ENCODE measurements around the gene PLXDC2.
"Not testable (repeated sequence)": the region's sequence is repeated elsewhere in the genome, so short reads cannot be mapped to it uniquely, and the experiment has no call there.

Gene PLXDC2

DNA sequence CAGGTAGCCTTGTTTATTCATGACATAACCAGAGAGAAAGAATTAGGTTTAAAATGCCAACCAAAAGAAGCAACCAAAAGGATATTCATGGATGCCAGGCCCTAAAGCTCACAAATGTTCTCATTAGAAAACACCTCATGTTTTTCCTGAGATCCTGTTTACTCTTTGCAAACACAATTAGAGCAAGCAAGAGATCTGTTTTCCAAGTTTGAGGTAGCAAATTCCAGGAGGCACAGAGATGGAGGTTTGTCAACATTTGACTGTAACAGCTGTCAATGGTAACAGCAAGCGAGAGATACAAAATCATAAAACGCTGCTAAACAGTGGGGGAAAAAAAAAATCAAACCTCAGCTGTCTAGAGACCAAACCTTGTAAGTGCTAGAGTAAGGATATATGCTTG, 182.2 kb downstream of the PLXDC2 start:
- Histone ChIP-seq H3K27me3 (ENCODE audit: control insufficient read depth in 1 of 2, insufficient read depth in 2 of 2, low read length in 2 of 2) (no peaks in the 10 kb centered on the region), H3K9me3 (ENCODE audit: low read length) (no peaks in the 10 kb centered on the region), H3K36me3 (ENCODE audit: insufficient read depth, low read length) (peaks cover 3% of the 10 kb centered on the region), H3K4me3 (ENCODE audit: low read depth in 1 of 2, low read length in 2 of 2) (no peak overlapping the region), H3K4me1 (ENCODE audit: insufficient read depth, low read length) (peaks cover 12% of the 10 kb centered on the region), H3K27ac (ENCODE audit: low read depth, low read length) (no peak overlapping the region), H3K9ac (ENCODE audit: low read length) (no peak overlapping the region)

DNA sequence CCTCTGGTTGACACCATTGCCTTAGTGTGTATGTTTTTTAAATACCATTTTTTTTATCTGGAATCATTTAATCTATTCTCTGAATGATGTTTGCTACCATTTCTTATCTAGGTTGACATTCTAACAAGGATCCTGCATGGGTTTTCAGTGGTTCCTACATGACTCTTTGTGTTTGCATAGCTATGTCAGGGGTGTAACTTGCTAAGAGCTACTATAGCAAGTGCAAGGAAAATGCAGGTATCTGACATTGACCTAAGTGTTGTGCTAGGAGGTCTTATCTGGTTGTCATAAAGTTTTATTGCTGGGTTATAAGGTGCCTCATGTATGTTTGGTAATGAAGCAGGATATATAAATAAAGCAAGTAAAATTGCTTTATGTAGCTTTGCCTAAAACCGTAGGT, 183.2 kb downstream of the PLXDC2 start:
- Histone ChIP-seq H3K4me1 (ENCODE audit: insufficient read depth, low read length) (peaks cover 18% of the 10 kb centered on the region), H3K9me3 (ENCODE audit: low read length) (no peaks in the 10 kb centered on the region), H3K4me3 (ENCODE audit: low read depth in 1 of 2, low read length in 2 of 2) (no peak overlapping the region), H3K9ac (ENCODE audit: low read length) (no peak overlapping the region), H3K27ac (ENCODE audit: low read depth, low read length) (no peak overlapping the region), H3K27me3 (ENCODE audit: control insufficient read depth in 1 of 2, insufficient read depth in 2 of 2, low read length in 2 of 2) (no peaks in the 10 kb centered on the region), H3K36me3 (ENCODE audit: insufficient read depth, low read length) (peaks cover 3% of the 10 kb centered on the region)

DNA sequence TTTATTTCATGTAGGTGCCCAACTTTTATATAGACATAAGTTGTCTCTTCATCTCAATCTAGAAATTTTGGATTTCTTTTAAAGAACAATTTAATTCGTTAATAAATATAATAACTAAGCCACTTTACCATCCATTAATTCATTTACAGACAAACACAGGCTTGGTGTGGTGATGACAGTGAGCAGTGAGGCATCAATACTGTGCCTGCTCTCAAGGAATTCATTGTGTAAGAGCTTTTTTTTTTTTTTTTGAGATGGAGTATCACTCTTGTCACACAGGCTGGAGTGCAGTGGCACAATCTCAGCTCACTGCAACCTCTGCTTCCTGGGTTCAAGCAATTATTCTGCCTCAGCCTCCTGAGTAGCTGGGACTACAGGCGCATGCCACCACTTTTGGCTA, 185.8 kb downstream of the PLXDC2 start:
- not testable (repeated sequence) for H3K36me3 ChIP-seq (ENCODE audit: insufficient read depth, low read length); H3K4me3 ChIP-seq (ENCODE audit: low read depth in 1 of 2, low read length in 2 of 2); H3K27me3 ChIP-seq (ENCODE audit: control insufficient read depth in 1 of 2, insufficient read depth in 2 of 2, low read length in 2 of 2); H3K27ac ChIP-seq (ENCODE audit: low read depth, low read length); H3K9me3 ChIP-seq (ENCODE audit: low read length); H3K9ac ChIP-seq (ENCODE audit: low read length)
- peaks cover 26% of the 10 kb centered on the region for H3K4me1 ChIP-seq (ENCODE audit: insufficient read depth, low read length)

DNA sequence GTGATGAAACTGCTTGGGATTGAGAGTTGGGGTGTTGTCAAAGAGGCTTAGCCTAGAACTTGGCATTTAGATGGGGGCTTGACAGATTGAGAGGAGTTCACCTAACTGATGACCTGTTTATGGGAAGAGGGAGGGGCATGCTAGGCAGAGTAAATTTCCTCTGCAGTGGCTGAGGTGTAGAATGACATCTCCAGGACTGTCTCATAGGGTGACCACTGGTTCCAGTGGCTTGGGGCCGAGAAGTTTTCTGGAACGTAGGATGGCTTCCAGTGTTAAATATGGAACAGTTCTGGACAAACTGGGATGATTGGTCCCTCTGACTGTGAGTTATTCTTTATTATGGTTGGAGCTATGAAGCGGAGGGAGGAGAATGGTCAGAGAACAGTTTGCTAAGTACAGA, 186.4 kb downstream of the PLXDC2 start:
- Histone ChIP-seq H3K36me3 (ENCODE audit: insufficient read depth, low read length) (peaks cover 3% of the 10 kb centered on the region), H3K9ac (ENCODE audit: low read length) (no peak overlapping the region), H3K4me1 (ENCODE audit: insufficient read depth, low read length) (peaks cover 30% of the 10 kb centered on the region), H3K4me3 (ENCODE audit: low read depth in 1 of 2, low read length in 2 of 2) (no peak overlapping the region), H3K27ac (ENCODE audit: low read depth, low read length) (no peak overlapping the region), H3K9me3 (ENCODE audit: low read length) (no peaks in the 10 kb centered on the region), H3K27me3 (ENCODE audit: control insufficient read depth in 1 of 2, insufficient read depth in 2 of 2, low read length in 2 of 2) (no peaks in the 10 kb centered on the region)

DNA sequence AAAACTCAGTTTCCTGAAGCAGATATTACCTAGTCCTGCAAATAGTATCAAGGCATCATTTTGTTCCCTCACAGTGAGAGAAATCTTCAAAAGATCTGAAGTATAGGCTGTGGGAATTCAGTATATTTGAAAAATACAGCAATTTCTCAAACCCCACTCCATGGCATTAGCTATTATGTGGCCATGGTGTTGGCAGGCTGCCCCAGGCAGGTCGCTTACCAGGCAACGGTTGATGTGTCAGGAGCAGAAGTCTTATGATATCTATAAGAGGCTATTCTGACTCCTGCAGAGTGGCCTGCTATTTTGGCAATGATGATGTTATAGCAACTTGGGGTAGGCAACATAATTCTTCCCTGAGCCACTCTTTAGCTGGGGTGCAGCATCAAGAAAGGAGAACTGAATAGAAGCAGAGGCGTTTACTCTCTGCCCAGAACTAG, 187.9 kb downstream of the PLXDC2 start:
- Histone ChIP-seq H3K9ac (ENCODE audit: low read length) (no peak overlapping the region), H3K9me3 (ENCODE audit: low read length) (no peaks in the 10 kb centered on the region), H3K36me3 (ENCODE audit: insufficient read depth, low read length) (peaks cover 3% of the 10 kb centered on the region), H3K27ac (ENCODE audit: low read depth, low read length) (peak overlapping the region; percentile 46), H3K4me1 (ENCODE audit: insufficient read depth, low read length) (peaks cover 25% of the 10 kb centered on the region), H3K27me3 (ENCODE audit: control insufficient read depth in 1 of 2, insufficient read depth in 2 of 2, low read length in 2 of 2) (no peaks in the 10 kb centered on the region), H3K4me3 (ENCODE audit: low read depth in 1 of 2, low read length in 2 of 2) (peak overlapping the region in 1 of 2 donors; percentile 1)

DNA sequence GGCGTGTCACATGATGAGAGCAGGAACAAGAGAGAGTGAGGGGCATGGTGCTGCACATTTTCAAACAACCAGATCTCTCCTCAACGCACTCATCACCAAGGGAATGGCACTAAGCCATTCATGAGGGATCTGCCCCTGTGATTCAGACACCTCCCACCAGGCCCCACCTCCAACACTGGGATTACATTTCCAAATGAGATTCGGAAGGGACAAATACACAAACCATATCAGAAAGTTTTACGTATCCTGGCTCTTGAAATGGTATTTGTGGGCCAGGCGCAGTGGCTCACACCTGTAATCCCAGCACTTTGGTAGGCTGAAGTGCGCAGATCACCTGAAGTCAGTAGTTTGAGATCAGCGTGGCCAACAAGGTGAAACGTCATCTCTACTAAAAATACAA, 189.4 kb downstream of the PLXDC2 start:
- H3K27me3 ChIP-seq (ENCODE audit: control insufficient read depth in 1 of 2, insufficient read depth in 2 of 2, low read length in 2 of 2) = no peaks in the 10 kb centered on the region
- no peaks in the 10 kb centered on the region for H3K9me3 ChIP-seq (ENCODE audit: low read length)
- H3K4me1 ChIP-seq (ENCODE audit: insufficient read depth, low read length) = peaks cover 25% of the 10 kb centered on the region
- no peak overlapping the region for H3K4me3 ChIP-seq (ENCODE audit: low read depth in 1 of 2, low read length in 2 of 2)
- H3K27ac ChIP-seq (ENCODE audit: low read depth, low read length) = no peak overlapping the region
- no peak overlapping the region for H3K9ac ChIP-seq (ENCODE audit: low read length)
- peaks cover 3% of the 10 kb centered on the region for H3K36me3 ChIP-seq (ENCODE audit: insufficient read depth, low read length)

DNA sequence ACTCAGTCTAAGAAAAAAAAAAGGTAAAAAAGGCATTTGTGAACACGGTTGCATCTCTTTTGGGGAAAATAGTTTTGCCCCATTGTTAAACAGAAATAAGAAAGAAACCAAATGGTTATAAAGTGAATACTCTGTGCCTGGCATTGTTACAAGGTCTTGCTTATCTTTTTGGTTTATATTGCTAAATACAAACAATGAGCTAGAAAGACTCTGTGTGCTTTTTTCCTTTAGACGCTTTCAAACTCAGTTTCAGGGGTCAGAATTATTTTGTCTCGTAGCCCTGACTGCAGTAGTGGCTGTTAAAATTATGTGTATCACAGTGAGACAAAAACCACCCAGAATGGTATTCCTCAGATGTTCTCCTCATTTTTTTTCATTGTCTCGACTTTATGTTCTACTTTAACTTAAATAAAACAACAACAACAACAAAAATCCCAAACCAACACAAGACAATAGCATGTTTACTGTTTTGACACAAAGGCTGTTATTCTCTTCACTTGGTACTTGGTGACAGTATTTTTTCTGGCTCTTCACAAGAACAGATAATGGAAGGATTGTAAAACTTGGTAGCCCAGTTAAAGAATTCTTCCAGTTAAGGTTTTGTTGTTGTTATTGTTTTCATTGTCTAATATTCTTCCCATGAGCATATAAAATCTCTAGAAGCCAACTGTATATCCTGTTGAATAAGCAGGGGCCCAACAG, 190.1 kb downstream of the PLXDC2 start:
- Histone ChIP-seq H3K27ac (ENCODE audit: low read depth, low read length) (no peak overlapping the region), H3K9ac (ENCODE audit: low read length) (no peak overlapping the region)

DNA sequence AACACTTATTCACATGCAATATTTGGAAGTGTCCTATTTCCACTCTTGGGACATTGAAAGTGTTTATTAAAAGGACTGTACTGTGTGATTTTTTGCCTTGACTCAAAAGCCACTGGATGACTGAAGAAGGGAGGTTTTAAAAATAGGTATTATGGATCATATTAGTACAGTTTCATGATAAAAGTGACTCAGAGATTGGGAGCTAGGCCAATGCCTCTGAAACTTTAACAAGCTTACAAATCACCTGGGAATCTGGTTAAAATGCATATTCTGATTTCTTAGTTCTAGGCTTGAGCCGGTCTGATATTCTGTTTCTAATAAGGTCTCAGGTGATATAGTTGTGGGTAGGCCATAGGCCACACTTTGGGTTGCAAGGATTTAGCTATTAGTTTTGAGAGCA, 191.2 kb downstream of the PLXDC2 start:
- H3K4me3 ChIP-seq (ENCODE audit: low read depth in 1 of 2, low read length in 2 of 2) = no peak overlapping the region
- no peaks in the 10 kb centered on the region for H3K9me3 ChIP-seq (ENCODE audit: low read length)
- no peak overlapping the region for H3K9ac ChIP-seq (ENCODE audit: low read length)
- peaks cover 2% of the 10 kb centered on the region for H3K36me3 ChIP-seq (ENCODE audit: insufficient read depth, low read length)
- no peak overlapping the region for H3K27ac ChIP-seq (ENCODE audit: low read depth, low read length)
- peaks cover 25% of the 10 kb centered on the region for H3K4me1 ChIP-seq (ENCODE audit: insufficient read depth, low read length)
- no peaks in the 10 kb centered on the region for H3K27me3 ChIP-seq (ENCODE audit: control insufficient read depth in 1 of 2, insufficient read depth in 2 of 2, low read length in 2 of 2)

More for the DNA sequence above, 190.1 kb downstream of the PLXDC2 start:
- no peaks in the 10 kb centered on the region for H3K27me3 ChIP-seq (ENCODE audit: control insufficient read depth in 1 of 2, insufficient read depth in 2 of 2, low read length in 2 of 2)
- peaks cover 3% of the 10 kb centered on the region for H3K36me3 ChIP-seq (ENCODE audit: insufficient read depth, low read length)
- H3K9me3 ChIP-seq (ENCODE audit: low read length) = no peaks in the 10 kb centered on the region
- H3K4me1 ChIP-seq (ENCODE audit: insufficient read depth, low read length) = peaks cover 25% of the 10 kb centered on the region
- H3K4me3 ChIP-seq (ENCODE audit: low read depth in 1 of 2, low read length in 2 of 2) = no peak overlapping the region

DNA sequence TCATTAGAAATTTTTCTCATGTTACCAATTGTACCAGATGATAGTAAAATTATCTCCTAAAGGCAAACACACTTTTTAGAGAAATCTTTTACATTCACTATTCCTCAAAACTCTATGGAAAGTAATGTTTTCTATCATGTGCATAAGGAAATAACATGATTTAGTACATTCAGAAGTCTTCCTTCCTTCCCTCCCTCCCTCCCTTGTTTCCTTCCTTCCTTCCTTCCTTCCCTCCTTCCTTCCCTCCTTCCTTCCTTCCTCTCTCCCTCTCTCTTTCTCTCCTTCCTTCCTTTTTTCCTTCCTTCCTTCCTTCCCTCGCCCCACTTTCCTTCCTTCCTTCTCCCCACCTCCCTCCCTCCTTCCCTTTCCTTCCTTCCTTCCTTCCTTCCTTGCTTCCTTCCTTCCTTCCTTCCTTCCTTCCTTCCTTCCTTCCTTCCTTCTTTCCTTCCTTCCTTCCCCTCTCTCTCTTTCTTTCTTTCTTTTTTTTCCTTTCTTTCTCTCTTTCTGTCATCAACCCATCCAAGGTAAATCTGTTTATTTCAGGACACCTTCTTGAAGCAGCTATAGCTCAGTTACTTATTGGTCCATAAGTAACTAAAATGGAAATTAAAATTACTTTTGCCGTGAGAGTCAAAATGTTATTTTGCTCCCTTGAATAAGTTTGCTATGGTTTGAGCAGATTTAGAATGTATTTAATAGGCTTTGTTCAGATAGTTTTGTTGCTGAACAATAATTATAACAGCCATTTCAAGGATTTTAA, 197.9 kb downstream of the PLXDC2 start:
- H3K9me3 ChIP-seq (ENCODE audit: low read length) = no peaks in the 10 kb centered on the region
- H3K36me3 ChIP-seq (ENCODE audit: insufficient read depth, low read length) = no peaks in the 10 kb centered on the region
- no peak overlapping the region for H3K9ac ChIP-seq (ENCODE audit: low read length)
- no peak overlapping the region for H3K27ac ChIP-seq (ENCODE audit: low read depth, low read length)
- H3K27me3 ChIP-seq (ENCODE audit: control insufficient read depth in 1 of 2, insufficient read depth in 2 of 2, low read length in 2 of 2) = no peaks in the 10 kb centered on the region
- no peak overlapping the region for H3K4me3 ChIP-seq (ENCODE audit: low read depth in 1 of 2, low read length in 2 of 2)
- H3K4me1 ChIP-seq (ENCODE audit: insufficient read depth, low read length) = peaks cover 8% of the 10 kb centered on the region

DNA sequence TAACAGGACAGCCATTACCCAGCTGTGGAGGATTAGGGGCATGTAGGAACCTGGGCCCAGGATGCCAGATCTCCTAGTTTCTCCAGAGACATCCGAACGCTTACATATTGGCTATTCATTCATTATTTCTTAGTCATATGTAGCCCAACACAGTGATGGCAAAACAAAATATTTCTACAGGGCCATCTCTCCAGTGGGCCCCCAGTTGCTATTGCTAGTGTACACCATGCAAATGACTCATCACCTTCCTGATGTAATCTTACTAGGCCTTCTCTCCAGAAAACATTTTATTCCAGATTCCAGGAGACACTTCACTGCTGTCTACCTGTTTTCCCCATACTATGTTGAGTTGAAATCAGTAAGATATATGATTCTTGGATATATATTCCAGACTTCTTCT, 201.7 kb downstream of the PLXDC2 start:
- Histone ChIP-seq H3K27me3 (ENCODE audit: control insufficient read depth in 1 of 2, insufficient read depth in 2 of 2, low read length in 2 of 2) (no peaks in the 10 kb centered on the region), H3K36me3 (ENCODE audit: insufficient read depth, low read length) (no peaks in the 10 kb centered on the region), H3K9ac (ENCODE audit: low read length) (no peak overlapping the region), H3K4me1 (ENCODE audit: insufficient read depth, low read length) (peaks cover 8% of the 10 kb centered on the region), H3K4me3 (ENCODE audit: low read depth in 1 of 2, low read length in 2 of 2) (no peak overlapping the region), H3K9me3 (ENCODE audit: low read length) (no peaks in the 10 kb centered on the region), H3K27ac (ENCODE audit: low read depth, low read length) (no peak overlapping the region)

DNA sequence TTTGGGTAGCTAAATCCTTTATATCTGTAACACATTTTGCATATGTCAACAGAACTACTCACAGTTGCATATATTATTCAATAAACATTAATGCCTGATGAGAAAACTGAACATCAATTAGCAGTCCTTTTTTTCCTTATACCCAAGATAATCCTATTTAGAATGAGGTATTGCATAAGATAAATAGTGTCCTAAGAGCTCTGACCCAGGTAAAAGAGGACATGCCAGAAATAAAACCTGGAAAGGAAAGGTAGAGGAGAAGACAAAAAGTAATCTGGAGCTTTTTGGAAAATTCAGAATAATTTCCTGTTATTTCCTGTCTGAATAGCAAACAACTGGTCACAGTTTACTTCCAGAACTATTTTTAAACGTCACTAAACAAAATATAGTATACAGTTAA, 204.4 kb downstream of the PLXDC2 start:
- Histone ChIP-seq H3K27ac (ENCODE audit: low read depth, low read length) (no peak overlapping the region), H3K9me3 (ENCODE audit: low read length) (no peaks in the 10 kb centered on the region), H3K27me3 (ENCODE audit: control insufficient read depth in 1 of 2, insufficient read depth in 2 of 2, low read length in 2 of 2) (no peaks in the 10 kb centered on the region), H3K4me3 (ENCODE audit: low read depth in 1 of 2, low read length in 2 of 2) (no peak overlapping the region), H3K9ac (ENCODE audit: low read length) (no peak overlapping the region), H3K4me1 (ENCODE audit: insufficient read depth, low read length) (peaks cover 4% of the 10 kb centered on the region), H3K36me3 (ENCODE audit: insufficient read depth, low read length) (no peaks in the 10 kb centered on the region)

DNA sequence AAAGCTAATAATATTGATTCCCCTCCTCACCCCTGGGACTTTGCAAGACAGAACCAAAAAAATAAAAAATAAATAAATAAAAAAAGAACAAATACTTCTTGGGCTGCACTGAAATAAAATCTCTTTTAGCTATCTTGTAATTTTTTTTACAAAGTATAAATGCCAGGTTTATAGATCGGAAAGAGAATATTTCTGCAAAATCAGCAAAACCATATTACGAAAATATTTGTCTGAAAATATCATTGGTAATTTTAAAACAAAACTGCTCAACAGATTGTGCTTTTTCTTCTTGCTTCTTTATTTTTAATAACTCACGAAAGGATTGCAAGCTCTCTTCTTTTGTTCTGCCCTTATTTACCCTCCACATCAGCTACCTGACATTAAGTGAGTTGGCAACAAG, 213.3 kb downstream of the PLXDC2 start:
- no peaks in the 10 kb centered on the region for H3K27me3 ChIP-seq (ENCODE audit: control insufficient read depth in 1 of 2, insufficient read depth in 2 of 2, low read length in 2 of 2)
- H3K4me3 ChIP-seq (ENCODE audit: low read depth in 1 of 2, low read length in 2 of 2) = no peak overlapping the region
- no peaks in the 10 kb centered on the region for H3K36me3 ChIP-seq (ENCODE audit: insufficient read depth, low read length)
- no peaks in the 10 kb centered on the region for H3K4me1 ChIP-seq (ENCODE audit: insufficient read depth, low read length)
- H3K27ac ChIP-seq (ENCODE audit: low read depth, low read length) = no peak overlapping the region
- H3K9me3 ChIP-seq (ENCODE audit: low read length) = no peaks in the 10 kb centered on the region
- no peak overlapping the region for H3K9ac ChIP-seq (ENCODE audit: low read length)

Measured in muscle layer of colon (tissue), 2 donors.